Cerebellar cortex (tissue), 1 donor: ENCODE measurements around the gene ROCK2.
A peak's percentile ranks its signal among the peaks of the same experiment; 100 is the strongest.
"Not testable (repeated sequence)": the region's sequence is repeated elsewhere in the genome, so short reads cannot be mapped to it uniquely, and the experiment has no call there.

Source experiments
- DNase-seq: peaks from one replicate; pipeline ENCODE4 v3.0.0-alpha.2; 2015; ENCODE audit warnings: low spot score

The ROCK2 gene

GRCh38 chr2:11236335-11236734 is 108.1 kb downstream of the ROCK2 start:
- no peak for DNase-seq

DNA sequence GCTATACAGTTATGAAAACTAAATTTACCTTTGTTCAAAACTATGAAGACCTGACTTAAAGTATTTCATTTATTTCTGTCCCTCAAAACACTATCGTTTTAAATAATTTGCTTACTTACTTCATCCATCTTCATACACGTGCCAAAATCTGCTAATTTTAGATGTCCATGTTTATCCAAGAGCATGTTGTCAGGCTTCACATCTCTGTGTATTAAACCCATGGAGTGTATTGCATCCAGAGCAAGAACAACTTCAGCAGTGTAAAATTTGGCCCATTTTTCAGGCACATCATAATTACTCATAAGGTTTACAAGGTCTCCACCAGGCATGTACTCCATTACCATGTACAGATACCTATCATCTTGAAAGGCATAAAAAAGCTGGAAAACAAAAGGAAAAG is 108.9 kb downstream of the ROCK2 start:
- peak; percentile 63 for DNase-seq

- peak; percentile 72 for DNase-seq
Measured at GRCh38 chr2:11234309-11234708, 110.1 kb downstream of the ROCK2 start.

DNA sequence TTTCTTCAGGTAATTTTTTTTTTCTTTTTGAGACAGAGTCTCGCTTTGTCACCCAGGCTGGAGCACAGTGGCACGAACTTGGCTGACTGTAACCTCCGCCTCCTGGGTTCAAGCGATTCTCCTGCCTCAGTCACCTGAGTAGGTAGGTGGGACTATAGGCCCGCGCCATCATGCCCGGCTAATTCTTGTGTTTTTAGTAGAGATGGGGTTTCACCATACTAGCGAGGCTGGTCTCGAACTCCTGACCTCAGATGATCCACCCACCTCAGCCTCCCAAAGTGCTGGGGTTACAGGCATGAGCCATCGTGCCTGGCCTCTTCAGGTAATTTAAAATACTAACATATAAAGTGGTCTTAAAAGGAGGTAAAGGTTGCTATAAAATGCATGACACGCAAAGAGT is 113.2 kb downstream of the ROCK2 start:
- not testable (repeated sequence) for DNase-seq

GRCh38 chr2:11228692-11229091 is 115.7 kb downstream of the ROCK2 start:
- no peak for DNase-seq

DNA sequence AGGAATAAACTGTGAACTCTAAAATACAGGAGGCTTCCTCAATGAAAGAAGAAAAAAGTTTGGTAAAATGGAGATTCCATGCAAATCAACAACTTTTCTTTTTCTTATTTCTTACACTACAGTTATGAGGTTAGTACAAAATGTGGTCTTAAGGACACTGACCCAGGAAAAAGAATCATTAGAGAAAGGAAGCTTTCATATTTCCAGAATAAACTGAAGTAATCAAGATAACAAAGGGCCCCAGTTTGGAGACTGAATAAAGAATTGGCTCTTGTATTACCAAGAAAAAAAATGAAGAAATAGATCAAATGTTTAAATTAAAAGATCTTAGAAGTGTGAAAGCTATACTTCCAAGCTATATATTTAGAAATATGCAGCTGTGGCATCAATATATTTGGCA is 116.8 kb downstream of the ROCK2 start:
- no peak for DNase-seq

DNA sequence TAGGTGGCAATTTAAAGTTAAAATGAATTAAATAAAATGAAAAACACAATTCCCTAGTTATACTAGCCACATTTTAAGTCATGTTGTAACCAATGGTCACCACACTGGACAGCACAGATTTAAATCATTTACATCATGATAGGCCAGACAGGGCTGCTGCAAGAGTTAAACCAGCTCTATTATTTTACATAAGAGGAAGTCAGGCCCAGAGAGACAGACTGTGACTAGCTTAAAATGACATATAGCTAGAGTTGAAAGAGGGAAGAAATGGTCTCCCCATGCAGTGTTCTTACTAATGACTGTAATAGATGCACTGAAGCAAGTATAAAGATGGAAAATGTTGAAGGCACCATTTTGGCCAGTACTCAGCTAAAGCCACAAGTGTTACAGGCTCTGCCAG is 119.5 kb downstream of the ROCK2 start:
- no peak for DNase-seq

DNA sequence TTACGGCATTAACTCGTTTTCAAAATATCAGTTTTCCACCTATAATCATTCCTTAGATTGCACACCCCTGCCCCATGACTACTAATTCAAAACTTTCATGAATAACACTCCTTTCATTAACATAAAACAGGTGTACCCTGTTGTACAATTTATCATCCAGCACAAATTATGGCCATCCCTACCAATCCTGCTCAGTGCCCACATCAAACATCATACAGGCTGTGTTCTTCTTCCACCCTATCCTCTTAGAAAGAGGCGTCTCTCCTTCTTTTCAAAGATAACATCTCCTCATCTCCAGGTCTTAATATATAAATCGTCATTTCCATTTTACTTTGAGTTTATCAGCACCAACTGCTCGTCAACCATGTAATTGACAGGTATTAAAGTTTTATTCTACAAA is 121.6 kb downstream of the ROCK2 start:
- DNase-seq: no peak

DNA sequence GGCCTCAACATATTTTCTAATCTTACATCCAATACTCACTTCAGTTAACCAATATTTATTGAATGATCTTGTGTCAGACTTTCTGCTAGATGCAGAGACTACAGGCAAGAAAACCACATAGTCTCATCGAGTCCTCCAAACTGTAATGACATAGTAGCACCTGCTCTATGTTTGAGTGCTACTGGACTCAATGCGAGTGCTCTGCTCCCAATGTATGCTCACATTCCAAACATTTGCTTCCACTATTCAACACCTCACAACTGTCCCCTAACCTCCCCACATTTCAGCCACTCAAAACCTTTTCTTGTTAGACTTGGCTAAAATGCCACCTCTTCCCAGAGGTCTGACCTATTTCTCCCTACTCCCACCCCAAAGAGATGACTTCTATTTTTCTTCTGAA is 124.0 kb downstream of the ROCK2 start:
- no peak for DNase-seq

DNA sequence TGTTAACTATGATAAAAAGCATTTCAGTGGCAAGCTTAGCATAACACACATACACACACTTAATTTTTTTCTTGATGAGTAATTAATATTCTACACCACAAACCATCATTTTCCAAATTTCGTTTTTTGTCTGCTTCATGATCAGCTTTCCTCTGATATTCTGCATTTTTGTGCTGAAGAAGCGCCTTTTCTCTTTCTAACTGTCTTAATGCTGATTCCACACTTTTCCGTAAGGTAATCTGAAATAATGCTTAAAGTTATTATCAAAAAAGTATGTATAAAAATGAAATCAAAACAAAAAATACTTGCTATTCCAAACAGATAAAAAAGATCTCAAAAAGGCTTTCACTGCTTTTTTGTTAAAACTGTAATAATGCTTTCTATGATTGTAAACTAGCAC is 129.0 kb downstream of the ROCK2 start:
- DNase-seq: no peak

GRCh38 chr2:11214770-11215169 is 129.7 kb downstream of the ROCK2 start:
- no peak for DNase-seq

DNA sequence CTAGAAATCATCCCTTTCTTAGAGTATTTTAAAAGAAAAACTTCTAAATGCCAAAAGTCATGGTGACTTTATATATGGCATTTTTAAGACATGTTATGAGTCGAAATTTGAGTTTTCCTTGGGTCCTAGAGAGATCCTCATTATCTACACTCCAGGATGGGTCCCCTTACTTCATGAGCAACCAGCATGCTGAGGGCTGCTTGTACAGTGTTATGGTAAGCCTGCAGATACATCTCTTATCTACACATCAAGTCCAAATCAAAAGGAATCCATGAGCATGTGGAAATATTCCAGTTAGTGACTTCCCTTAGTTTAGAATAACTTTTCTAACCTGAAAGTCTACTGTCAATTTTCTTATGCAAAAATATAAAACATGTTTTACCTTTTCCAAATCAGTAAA is 130.5 kb downstream of the ROCK2 start:
- no peak for DNase-seq

DNA sequence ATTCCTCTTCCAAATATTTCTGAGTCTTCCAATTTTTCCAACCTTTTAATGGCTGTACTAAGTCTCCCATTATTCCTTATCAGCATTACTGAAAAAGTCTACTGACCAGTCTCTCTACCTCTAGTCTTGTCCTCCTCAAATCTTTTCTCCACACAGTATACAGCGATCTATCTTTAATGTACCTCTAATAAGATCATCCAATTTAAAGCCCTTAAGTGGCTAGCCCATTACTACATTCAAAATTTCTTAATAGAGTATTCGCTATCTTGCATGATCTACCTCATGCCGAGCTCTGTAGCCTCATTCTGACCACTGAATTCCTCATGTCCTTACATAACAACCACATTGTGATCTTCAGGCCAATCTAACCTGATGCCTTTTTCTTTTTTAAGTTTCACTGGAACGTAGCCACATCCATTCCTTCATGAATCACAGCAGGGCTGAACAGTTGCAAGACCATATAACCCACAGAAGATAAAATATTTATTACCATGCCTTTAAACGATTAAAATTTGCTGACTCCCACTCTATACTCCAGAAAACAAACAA is 131.3 kb downstream of the ROCK2 start:
- DNase-seq: no peak

GRCh38 chr2:11212645-11213044 is 131.8 kb downstream of the ROCK2 start:
- no peak for DNase-seq

GRCh38 chr2:11208083-11208482 is 136.4 kb downstream of the ROCK2 start:
- no peak for DNase-seq

GRCh38 chr2:11203480-11203879 is 141.0 kb downstream of the ROCK2 start:
- no peak for DNase-seq

DNA sequence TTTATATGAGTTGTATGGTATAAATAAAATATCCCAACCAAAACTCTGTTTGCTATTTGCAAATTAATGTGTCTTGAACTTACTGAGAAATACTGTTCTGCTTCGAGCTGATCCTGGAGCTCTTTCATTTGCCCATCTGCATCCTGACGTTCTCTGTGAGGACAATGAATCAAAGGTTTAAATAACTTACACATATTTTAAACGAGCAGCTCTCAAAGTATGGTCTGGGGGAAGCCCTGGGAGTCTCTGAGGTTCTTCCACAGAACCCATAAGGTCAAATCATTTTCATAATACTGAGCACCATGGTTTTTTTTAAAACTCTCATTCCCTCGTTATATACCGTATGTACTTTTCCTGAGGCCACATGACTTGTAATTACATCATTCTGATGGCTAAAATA is 142.5 kb downstream of the ROCK2 start:
- DNase-seq: no peak

DNA sequence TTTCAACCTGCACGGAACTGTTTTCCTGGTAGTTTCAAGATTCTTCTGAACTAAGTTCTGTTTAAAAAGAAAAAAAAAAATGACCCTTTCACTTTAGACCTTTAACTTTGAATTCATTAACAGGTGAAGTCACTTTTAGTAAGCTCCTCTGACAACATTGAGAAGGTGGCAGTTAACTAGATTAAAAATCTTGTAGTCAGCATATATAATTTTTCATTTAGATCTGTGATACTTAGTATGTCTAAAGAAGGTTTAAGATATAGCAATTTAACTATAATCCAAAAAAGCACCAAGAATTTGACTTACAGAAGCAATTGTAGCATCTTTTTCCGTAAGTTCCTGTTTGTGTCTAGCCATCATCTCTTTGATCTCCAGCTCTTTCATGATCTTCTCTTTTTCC is 143.8 kb downstream of the ROCK2 start:
- DNase-seq: no peak

DNA sequence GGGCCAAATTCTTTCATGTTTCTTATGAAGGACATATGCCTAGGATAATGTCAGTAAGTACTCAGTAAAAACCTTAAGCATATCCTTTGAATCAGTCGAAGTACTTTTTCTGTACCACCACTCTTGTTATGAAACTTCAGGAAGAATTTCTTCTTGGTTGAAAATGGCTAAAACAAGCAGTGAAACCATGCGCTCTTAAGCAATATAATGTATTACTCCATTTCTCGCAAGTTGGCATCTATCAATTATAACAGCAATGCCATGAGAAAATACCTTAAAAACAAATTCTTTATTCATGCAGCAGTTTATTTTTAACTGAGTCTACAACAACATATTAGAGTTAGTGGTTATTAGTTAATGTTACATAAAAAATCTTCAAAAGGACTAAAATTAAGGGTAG is 148.2 kb downstream of the ROCK2 start:
- DNase-seq: no peak

DNA sequence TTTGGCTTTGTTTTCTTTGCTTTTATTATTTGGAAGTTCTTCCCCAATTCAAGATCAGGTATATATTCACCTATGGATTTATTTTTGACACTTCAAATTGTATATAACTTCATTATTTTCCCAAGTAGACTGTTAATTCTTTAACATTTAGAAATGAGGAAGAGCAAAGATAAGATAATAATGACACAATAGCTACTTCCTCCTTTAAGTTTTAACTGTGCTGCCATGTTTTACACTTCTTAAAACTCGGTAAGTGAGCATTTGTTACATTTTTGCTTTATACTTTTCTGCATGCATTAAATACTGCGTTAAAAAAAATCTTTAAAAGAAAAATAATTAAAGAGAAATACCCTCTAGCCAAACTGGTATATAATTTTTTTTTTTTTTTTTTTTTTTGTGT is 156.7 kb downstream of the ROCK2 start:
- DNase-seq: no peak

DNA sequence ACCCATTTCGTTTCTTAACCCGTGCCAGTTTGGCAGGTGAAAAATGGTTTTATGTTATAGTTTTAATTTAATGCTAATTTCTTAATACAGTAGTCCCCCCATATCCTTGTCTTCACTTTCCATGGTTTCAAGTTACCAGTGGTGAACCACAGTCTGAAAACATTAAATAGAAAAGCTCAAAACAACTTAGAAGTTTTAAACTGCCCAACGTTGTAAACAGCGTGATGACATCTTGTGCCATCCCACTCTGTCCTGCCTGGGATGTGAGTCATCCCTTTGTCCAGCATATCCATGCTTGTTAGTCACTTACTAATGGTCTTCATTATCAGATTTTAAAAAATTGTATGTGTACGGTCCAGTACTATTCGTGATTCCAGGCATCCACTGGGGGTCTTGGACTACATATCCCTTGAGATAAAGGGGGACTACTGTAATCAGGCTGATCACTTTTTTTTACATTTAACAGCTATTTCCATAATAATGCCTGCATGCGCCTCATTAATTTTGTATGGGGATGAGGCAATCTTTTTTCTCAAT is 157.3 kb downstream of the ROCK2 start:
- DNase-seq: no peak

DNA sequence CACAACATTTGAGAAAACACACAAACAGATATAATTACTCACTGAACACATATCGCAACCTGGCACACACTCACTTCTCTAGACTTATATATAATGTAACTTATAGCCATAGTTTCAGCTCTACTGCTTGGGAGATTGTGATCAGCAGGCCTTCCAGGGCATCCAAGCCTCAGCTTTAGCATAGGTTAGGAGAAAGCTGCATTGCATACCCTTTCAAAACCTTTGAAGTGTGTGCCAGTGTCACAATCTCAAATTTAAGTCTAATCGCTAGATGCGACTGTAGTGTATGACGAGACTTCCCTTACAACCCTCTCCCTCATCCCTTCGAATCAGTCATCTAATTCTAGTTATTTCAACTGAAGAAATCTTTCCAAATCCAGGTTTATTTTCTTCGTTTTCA is 158.3 kb downstream of the ROCK2 start:
- no peak for DNase-seq

DNA sequence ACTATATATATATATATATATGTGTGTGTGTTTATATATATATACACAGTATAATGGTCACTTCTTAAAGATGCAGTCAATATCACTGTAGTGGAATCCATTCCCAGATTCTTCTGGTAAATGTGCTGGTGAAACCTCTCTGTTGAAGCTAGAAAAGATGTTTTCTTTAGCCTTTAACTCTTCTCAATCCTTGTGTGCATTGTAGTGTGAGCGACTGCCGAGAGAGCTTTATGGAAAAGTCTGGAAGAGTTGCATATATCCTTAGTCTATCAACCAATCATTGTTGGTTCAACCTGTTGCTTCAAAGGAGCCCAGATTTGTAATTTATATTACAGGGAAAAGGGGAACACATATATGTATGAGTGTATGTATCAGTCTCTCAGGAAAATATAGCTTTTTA is 161.5 kb downstream of the ROCK2 start:
- DNase-seq: no peak

DNA sequence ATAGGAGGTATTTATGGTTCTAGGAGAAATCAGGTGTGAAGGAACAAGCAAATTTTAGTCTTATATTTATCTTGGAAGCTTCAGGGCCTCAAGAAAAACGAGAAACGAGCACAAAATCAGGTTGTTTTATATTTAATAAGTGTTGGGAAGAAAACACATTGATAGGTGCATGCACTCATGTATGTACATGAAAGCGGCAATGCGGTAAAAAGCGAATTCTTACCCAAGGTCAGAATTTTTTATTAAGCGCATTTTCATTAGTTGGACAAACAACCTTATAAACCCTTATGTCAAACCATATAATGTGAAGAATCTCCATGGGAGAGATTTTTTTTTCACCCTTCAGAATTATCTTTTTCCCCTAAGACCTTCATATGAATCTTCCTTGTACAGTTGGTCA is 163.8 kb downstream of the ROCK2 start:
- no peak for DNase-seq

GRCh38 chr2:11179899-11180298 is 164.5 kb downstream of the ROCK2 start:
- no peak for DNase-seq
